Gastrocnemius medialis (tissue), 4 donors: ENCODE results near the gene SLC12A9. TPM values are rescaled to one million over a fixed set of nuclear protein-coding genes. Genes with fewer than 3 reads are reported as not detected.

Experiments used
- ATAC-seq, 2 donors: fragments of 150-250 bp; one replicate each; pipeline ENCODE4 v1.9.1; 2016
- DNase-seq, 2 donors: peaks; one replicate each; pipeline ENCODE4 v3.0.0-alpha.2; 2019
- H3K27ac ChIP-seq, 4 donors: fragments of 200-600 bp; sonication (generic); 1 replicate in 1 of 4; 2 replicates in 3 of 4; pipeline ENCODE4 v1.5.1; 2016 to 2018; ENCODE audit warnings: mild to moderate bottlenecking in 2 of 4, moderate library complexity in 1 of 4
- H3K27me3 ChIP-seq, 3 donors: fragments of 200-600 bp; sonication (generic) in 2 of 3; 1 replicate in 1 of 3; 2 replicates in 2 of 3; pipeline versions ENCODE4 v1.5.1 to v1.6.0; 2016 to 2019; ENCODE audit warnings: mild to moderate bottlenecking in 1 of 3, moderate library complexity in 1 of 3
- H3K36me3 ChIP-seq, 2 donors: fragments of 200-600 bp; sonication (generic) in 1 of 2; one replicate each; pipeline ENCODE4 v1.5.1; 2017 to 2018
- H3K4me1 ChIP-seq, 2 donors: fragments of 200-600 bp; sonication (generic) in 1 of 2; one replicate each; pipeline ENCODE4 v1.5.1; 2016 to 2017; ENCODE audit warnings: mild to moderate bottlenecking in 2 of 2
- H3K4me3 ChIP-seq, 4 donors: fragments of 200-600 bp; sonication (generic) in 3 of 4; 1 replicate in 1 of 4; 2 replicates in 3 of 4; pipeline ENCODE4 v1.5.1; 2016 to 2019; ENCODE audit warnings: mild to moderate bottlenecking in 2 of 4
- H3K9me3 ChIP-seq, 3 donors: fragments of 200-600 bp; sonication (generic) in 2 of 3; 1 replicate in 1 of 3; 2 replicates in 2 of 3; pipeline ENCODE4 v1.5.1; 2016 to 2019
- POLR2A ChIP-seq, 2 donors: fragments of 450-650 bp; IDR thresholded peaks; one replicate each; pipeline ENCODE4 v1.6.1; 2017; ENCODE audit warnings: antibody characterized with exemption in 2 of 2, mild to moderate bottlenecking in 2 of 2, moderate library complexity in 2 of 2
- in situ Hi-C, 4 donors: fragments of 200-750 bp; cut with MboI; loops; one replicate each; pipeline versions ENCODE4 v1.15.0 to v1.8.0; 2017; ENCODE audit warnings: low sequenced_read_pairs in 4 of 4
- intact Hi-C: fragments of 100-400 bp; cut with DNase I; formaldehyde crosslinking; loops from one replicate; pipeline ENCODE4 v1.15.1; 2023; ENCODE audit warnings: low total_unique reads
- total RNA-seq, 4 donors: library from RNA; depleted of rRNA; stranded (reverse); fragments of >200 nt; gene quantifications; one replicate each; pipeline versions ENCODE4 v1.1.0 to v1.2.3, GENCODE V29; 2016
- TF ChIP-seq, protein P1 (sequence below), 5 experiments: fragments of 450-650 bp in 3 of 5; fragments of 200-600 bp in 2 of 5; sonication (generic) in 2 of 5; IDR thresholded peaks in 4 of 5; conservative IDR thresholded peaks in 1 of 5; 1 replicate in 4 of 5; 2 replicates in 1 of 5; pipeline ENCODE4 v1.5.1; 2016 to 2019; ENCODE audit warnings: antibody characterized with exemption in 5 of 5, mild to moderate bottlenecking in 3 of 5, moderate library complexity in 3 of 5

The SLC12A9 gene
- total RNA-seq, 4 donors from 2014 or later, result 2.5 to 4.3 (median 3.8) TPM

DNA sequence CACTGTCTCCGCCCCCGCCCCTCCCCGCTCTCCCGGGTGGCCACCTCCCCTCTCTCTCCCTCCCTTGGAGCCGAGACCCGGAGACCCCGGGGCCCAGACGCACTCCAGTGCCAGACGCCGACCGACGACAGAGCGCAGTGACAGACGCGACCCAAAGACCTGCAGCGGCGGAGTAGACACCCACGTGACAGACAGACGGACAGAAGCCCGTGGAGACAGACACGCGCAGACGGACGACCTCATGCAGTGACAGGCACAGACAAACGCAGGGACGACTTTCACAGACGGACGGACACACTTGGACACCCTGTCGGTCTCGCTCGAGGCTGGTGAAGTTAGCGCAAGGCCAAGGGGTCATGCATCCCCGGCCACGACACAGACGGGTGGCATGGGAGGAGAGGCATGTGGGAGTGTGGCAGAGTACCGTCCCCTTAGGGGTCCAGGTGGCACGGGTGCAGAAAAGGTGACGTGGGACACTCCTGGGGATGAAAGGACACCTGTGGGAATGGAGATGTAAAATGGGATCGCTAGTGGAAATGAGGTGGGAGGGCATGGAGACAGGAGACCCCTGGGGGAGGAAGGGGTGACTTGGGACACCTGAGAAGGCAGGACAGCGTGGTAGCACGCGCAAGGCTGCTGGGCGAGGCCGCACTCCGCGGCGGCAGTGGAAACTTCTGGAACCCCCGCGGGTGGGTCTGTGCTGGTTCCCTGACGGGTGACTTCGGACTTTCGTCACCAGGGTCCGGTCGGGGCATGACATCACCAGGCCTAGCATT is 43.6 kb downstream of the SLC12A9 start:
- DNase-seq (peak in 1 of 2 donors; percentile 62), ATAC-seq (peak; percentile 28 to 33)
- no peaks in the 10 kb centered on the region for H3K9me3 ChIP-seq
- no peaks in the 10 kb centered on the region for H3K36me3 ChIP-seq
- TF ChIP-seq, protein P1, sequence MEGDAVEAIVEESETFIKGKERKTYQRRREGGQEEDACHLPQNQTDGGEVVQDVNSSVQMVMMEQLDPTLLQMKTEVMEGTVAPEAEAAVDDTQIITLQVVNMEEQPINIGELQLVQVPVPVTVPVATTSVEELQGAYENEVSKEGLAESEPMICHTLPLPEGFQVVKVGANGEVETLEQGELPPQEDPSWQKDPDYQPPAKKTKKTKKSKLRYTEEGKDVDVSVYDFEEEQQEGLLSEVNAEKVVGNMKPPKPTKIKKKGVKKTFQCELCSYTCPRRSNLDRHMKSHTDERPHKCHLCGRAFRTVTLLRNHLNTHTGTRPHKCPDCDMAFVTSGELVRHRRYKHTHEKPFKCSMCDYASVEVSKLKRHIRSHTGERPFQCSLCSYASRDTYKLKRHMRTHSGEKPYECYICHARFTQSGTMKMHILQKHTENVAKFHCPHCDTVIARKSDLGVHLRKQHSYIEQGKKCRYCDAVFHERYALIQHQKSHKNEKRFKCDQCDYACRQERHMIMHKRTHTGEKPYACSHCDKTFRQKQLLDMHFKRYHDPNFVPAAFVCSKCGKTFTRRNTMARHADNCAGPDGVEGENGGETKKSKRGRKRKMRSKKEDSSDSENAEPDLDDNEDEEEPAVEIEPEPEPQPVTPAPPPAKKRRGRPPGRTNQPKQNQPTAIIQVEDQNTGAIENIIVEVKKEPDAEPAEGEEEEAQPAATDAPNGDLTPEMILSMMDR (IDR thresholded peaks at IDR 0.05 in 4 of 5, conservative IDR thresholded peaks at IDR 0.05 in 1 of 5), result no peak
- no peak for TF ChIP-seq POLR2A (IDR thresholded peaks at IDR 0.05)
- peaks cover 0 to 6% (median 0%) of the 10 kb centered on the region in 3 donors for H3K27me3 ChIP-seq
- in situ Hi-C loops (loop anchor here in 1 of 4 donors (5.0 kb wide), 1 partner anchor 161 kb away; no protein-coding TSS in a partner anchor), intact Hi-C loops (loop anchor here (1.0 to 10.0 kb wide), 4 partner anchors 19 to 349 kb away; partner anchors contain the start of genes FIS1, POP7 and TRIM56)
- H3K4me1 ChIP-seq, result peaks cover 18 to 36% of the 10 kb centered on the region in 2 donors
- H3K4me3 ChIP-seq, result peak overlapping the region; percentile 67 to 90 (median 81)
- H3K27ac ChIP-seq, result peak overlapping the region; percentile 82 to 95 (median 91)

DNA sequence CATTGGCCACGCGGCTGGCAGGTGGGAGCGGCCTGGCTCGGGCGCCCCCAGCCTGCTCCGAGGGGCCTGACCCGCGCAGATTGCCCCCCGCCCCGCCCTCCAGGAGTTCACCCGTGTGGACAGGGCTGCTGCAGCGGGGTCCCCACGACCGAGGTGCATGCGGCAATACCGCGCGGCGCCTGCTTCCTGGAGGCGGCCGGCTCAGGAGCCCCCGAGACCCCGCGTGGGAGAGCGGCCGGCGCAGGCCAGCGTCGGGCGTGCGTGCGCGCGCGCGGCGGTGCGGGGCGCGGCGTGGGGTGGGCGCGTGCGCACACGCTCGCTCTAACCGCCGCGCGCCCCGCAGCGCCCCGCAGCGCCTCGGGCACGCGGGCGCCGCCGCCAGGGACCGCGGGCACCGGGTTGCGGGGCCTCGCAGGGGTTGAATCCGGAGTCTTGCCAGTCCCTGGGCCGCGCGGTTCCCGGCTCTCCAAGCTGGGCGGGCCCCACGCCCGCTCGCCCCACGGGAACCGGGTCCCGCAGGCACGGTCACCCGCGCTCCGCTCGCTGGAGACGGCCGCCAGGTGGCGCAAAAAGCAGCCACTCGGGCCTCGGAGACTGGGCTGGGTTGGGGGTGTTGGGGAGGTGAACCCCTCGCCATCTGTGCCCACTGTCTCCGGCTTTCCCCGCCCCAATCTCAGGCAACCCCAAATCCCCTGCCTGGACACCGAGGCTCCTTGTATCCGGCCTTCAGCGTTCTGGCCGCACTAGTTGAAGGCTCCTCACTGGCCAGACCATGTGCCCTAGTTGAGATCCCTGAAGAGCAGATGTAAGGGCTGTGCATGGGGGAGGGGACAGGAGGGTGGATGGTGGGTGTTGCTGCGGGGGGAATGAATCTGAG is 44.5 kb downstream of the SLC12A9 start:
- Histone ChIP-seq H3K27me3 (peaks cover 0 to 6% (median 0%) of the 10 kb centered on the region in 3 donors), H3K4me3 (peak overlapping the region; percentile 52 to 82 (median 74)), H3K27ac (peak overlapping the region in 3 of 4 donors; percentile 87 to 95 (median 95)), H3K4me1 (peaks cover 18 to 34% of the 10 kb centered on the region in 2 donors), H3K9me3 (no peaks in the 10 kb centered on the region), H3K36me3 (no peaks in the 10 kb centered on the region)
- ATAC-seq (peak; percentile 12 to 32), DNase-seq (no peak)
- TF ChIP-seq, protein P1 (IDR thresholded peaks at IDR 0.05 in 4 of 5, conservative IDR thresholded peaks at IDR 0.05 in 1 of 5), result peak; percentile 43 to 88 (median 82)
- no peak for TF ChIP-seq POLR2A (IDR thresholded peaks at IDR 0.05)
- in situ Hi-C loops, result loop anchor here in 1 of 4 donors (5.0 kb wide), 1 partner anchor 160 kb away; no protein-coding TSS in a partner anchor
- intact Hi-C loops, result loop anchor here (1.0 to 10.0 kb wide), 3 partner anchors 162 to 348 kb away; partner anchors contain the start of genes FIS1 and POP7

DNA sequence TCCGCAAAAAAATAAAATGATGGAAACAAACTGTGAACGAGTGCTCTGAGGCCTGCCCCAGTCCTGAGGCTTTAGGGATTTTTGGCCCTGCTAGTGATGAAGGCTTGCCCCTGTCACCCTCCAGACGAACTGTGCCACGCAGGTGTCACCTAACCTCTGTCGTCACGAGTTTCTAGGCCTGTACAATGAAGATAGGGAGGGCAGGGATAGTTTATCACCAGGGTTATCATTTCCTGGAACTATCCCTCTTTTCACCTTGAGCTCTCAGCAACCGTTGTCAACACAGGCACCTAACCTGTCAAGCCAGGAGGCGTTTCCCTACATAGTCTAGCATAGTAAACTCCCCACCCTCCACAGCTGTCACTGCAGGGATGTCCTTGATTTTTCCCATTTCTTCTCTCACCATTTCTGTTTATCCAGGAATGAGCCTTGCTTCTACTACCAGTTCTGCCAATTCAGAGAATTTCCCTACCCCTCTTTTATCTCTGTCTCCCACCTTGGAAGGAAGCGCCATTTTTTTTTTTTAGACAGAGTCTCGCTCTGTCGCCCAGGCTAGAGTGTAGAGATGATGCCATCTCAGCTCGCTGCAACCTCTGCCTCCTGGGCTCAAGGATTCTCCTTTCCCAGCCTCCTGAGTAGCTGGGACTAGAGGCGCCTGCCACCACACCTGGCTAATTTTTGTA is 45.4 kb downstream of the SLC12A9 start:
- peaks cover 16 to 34% of the 10 kb centered on the region in 2 donors for H3K4me1 ChIP-seq
- TF ChIP-seq, protein P1 (IDR thresholded peaks at IDR 0.05 in 4 of 5, conservative IDR thresholded peaks at IDR 0.05 in 1 of 5), result no peak
- TF ChIP-seq POLR2A (IDR thresholded peaks at IDR 0.05), result no peak
- intact Hi-C loops (loop anchor here (1.0 to 10.0 kb wide), 3 partner anchors 161 to 347 kb away; partner anchors contain the start of genes FIS1 and POP7), in situ Hi-C loops (loop anchor here in 1 of 4 donors (5.0 kb wide), 1 partner anchor 159 kb away; no protein-coding TSS in a partner anchor)
- no peaks in the 10 kb centered on the region for H3K36me3 ChIP-seq
- no peak overlapping the region for H3K4me3 ChIP-seq
- DNase-seq (no peak), ATAC-seq (no peak)
- peaks cover 0 to 6% (median 0%) of the 10 kb centered on the region in 3 donors for H3K27me3 ChIP-seq
- no peaks in the 10 kb centered on the region for H3K9me3 ChIP-seq
- no peak overlapping the region for H3K27ac ChIP-seq

DNA sequence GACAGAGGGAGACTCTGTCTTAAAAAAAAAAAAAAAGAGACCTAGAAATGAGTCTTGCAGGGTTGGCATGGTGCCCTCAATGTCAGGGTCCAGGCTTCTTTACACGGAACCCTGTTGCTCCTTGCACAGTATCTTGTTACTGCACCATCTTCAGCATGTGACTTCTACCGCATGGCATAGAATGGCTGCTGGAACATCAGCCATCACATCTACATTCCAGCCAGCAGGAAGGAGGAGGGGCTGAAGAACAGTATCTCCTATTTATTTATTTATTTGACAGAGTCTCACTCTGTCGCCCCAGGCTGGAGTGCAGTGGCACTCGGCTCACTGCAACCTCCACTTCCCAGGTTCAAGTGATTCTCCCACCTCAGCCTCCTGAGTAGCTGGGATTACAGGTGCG is 46.9 kb downstream of the SLC12A9 start:
- no peaks in the 10 kb centered on the region for H3K9me3 ChIP-seq
- in situ Hi-C loops, result loop anchor here in 1 of 4 donors (5.0 kb wide), 1 partner anchor 158 kb away; no protein-coding TSS in a partner anchor
- TF ChIP-seq POLR2A (IDR thresholded peaks at IDR 0.05), result no peak
- no peak overlapping the region for H3K4me3 ChIP-seq
- DNase-seq (no peak), ATAC-seq (no peak)
- no peaks in the 10 kb centered on the region for H3K36me3 ChIP-seq
- intact Hi-C loops, result loop anchor here (5.0 to 10.0 kb wide), 2 partner anchors 192 to 345 kb away; partner anchors contain the start of genes FIS1 and POP7
- H3K27ac ChIP-seq, result no peak overlapping the region
- H3K4me1 ChIP-seq, result peaks cover 7 to 21% of the 10 kb centered on the region in 2 donors
- peaks cover 0 to 6% (median 0%) of the 10 kb centered on the region in 3 donors for H3K27me3 ChIP-seq
